MCF 10A (cell line): ENCODE results near the gene TBK1. TPM values are rescaled to one million over a fixed set of nuclear protein-coding genes. Genes with fewer than 3 reads are reported as not detected.

Source experiments
- BruUV-seq: library from RNA; stranded (reverse); fragments of 400-500 nt; replicated peaks from 2 replicates; lab custom pipeline; 2021; lab: Mats Ljungman, UMichigan
- CTCF ChIA-PET: fragments of 300-600 bp; sonication (Branson Sonifier 250); formaldehyde crosslinking; extraction: SDS; loops from one replicate; lab custom pipeline; 2021; ENCODE audit warnings: antibody characterized with exemption, inconsistent platforms; lab: Yijun Ruan, JAX
- POLR2A ChIA-PET: fragments of 300-600, 350-650 bp; sonication (Branson Sonifier 250); formaldehyde crosslinking; extraction: SDS; loops from one replicate; lab custom pipeline; 2020; ENCODE audit warnings: antibody characterized with exemption, inconsistent platforms; lab: Yijun Ruan, JAX
- DNase-seq: peaks from one replicate; pipeline ENCODE4 v3.0.0-alpha.2; 2018; ENCODE audit not compliant: unreplicated experiment
- H3K27ac Mint-ChIP-seq: one replicate; pipeline ENCODE4 v1.8.0; 2022; ENCODE audit warnings: mild to moderate bottlenecking, low read depth, mixed read lengths; ENCODE audit not compliant: unreplicated experiment
- H3K27me3 Mint-ChIP-seq: one replicate; pipeline ENCODE4 v1.8.0; 2022; ENCODE audit warnings: mixed read lengths; ENCODE audit not compliant: insufficient read depth, unreplicated experiment
- H3K36me3 Mint-ChIP-seq: one replicate; pipeline ENCODE4 v1.8.0; 2022; ENCODE audit warnings: mild to moderate bottlenecking, moderate library complexity, mixed read lengths; ENCODE audit not compliant: insufficient read depth, unreplicated experiment
- H3K4me1 Mint-ChIP-seq: one replicate; pipeline ENCODE4 v1.8.0; 2022; ENCODE audit warnings: mixed read lengths; ENCODE audit not compliant: insufficient read depth, unreplicated experiment
- H3K4me3 Mint-ChIP-seq: one replicate; pipeline ENCODE4 v1.8.0; 2022; ENCODE audit warnings: mild to moderate bottlenecking, moderate library complexity, mixed read lengths; ENCODE audit not compliant: unreplicated experiment
- H3K9me3 Mint-ChIP-seq: one replicate; pipeline ENCODE4 v1.8.0; 2022; ENCODE audit warnings: mixed read lengths; ENCODE audit not compliant: unreplicated experiment
- CTCF ChIP-seq: fragments of 200-600 bp; IDR thresholded peaks from one replicate; pipeline ENCODE4 v1.8.0; 2022; ENCODE audit warnings: antibody characterized with exemption, mild to moderate bottlenecking; ENCODE audit not compliant: unreplicated experiment
- intact Hi-C: fragments of 100-400 bp; cut with micrococcal nuclease; formaldehyde crosslinking; loops from 2 replicates; pipeline ENCODE4 v1.14.1; 2022
- total RNA-seq: library from RNA; stranded (reverse); gene quantifications from 2 replicates; pipeline ENCODE4 v1.2.3, GENCODE V29; 2022

The TBK1 gene
- total RNA-seq, 1 experiment from 2014 or later: 23.0 TPM

- intact Hi-C loops: loop anchor here (5.0 to 10.0 kb wide), 2 partner anchors 245 to 273 kb away; no protein-coding TSS in a partner anchor
- ChIA-PET POLR2A (interaction anchor here (0.8 to 2.4 kb wide), 10 partner anchors 9 to 161 kb away, joined by 3 to 10 read pairs (median 6); partner anchors contain the start of genes RASSF3 and XPOT), CTCF (interaction anchor here (0.6 to 1.1 kb wide), 4 partner anchors 10 to 624 kb away, joined by 3 to 6 read pairs (median 4); no protein-coding TSS in a partner anchor)
- no peak for TF ChIP-seq CTCF
- Mint-ChIP-seq H3K9me3 (no peaks in the 10 kb centered on the region), H3K27me3 (no peaks in the 10 kb centered on the region), H3K4me1 (no peaks in the 10 kb centered on the region), H3K27ac (no peak overlapping the region), H3K36me3 (peaks cover 60% of the 10 kb centered on the region), H3K4me3 (peak overlapping the region; percentile 21)
- BruUV-seq: no TSS peak
- no peak for DNase-seq
Observed at GRCh38 chr12:64450057-64450640, 1.8 kb upstream of the TBK1 start.

DNA sequence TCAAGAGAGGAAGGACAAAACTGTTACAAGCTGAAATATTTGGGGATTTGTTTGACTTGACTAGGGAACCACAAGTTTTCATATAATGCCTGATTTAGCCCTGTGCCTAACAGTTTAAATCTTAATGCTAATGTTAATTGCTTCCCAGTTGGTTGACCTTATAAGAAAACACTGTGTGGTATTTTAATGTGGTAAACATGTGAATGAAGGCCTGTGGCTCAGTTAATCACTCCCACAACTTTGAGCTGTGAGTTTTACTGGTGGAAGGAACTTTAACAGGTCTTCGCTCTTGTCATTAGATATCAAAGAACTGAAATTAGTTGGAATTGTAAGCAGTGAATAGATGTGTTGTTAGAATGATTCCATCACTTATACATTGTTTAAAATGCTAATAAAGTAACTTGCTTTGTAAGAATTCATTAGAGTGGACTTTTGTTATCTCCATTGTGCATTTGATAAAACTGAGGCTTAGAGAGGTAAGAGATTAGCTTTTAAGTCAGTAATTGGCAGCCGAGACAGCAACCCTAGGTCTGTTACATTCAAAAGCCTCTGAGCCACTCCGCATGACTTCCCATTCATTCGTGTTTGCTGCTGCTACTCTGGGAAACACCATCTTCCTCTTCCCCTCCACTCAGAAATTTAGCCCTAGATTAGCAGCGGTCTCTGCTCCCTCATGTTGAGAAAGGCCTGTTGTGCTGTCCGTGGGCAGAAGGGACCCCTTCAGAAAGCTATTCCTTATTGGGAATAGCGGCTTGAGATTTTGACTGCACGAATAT is 1.0 kb upstream of the TBK1 start:
- H3K36me3 Mint-ChIP-seq: peaks cover 54% of the 10 kb centered on the region
- peak overlapping the region; percentile 96 for H3K27ac Mint-ChIP-seq
- peak overlapping the region; percentile 84 for H3K4me3 Mint-ChIP-seq
- POLR2A ChIA-PET: interaction anchor here (0.7 to 2.4 kb wide), 16 partner anchors 9 to 1657 kb away, joined by 3 to 10 read pairs (median 4); partner anchors contain the start of gene XPOT
- TF ChIP-seq CTCF: no peak
- no peaks in the 10 kb centered on the region for H3K4me1 Mint-ChIP-seq
- no peaks in the 10 kb centered on the region for H3K9me3 Mint-ChIP-seq
- peak; percentile 28 for DNase-seq
- H3K27me3 Mint-ChIP-seq: no peaks in the 10 kb centered on the region
- CTCF ChIA-PET: interaction anchor here (0.6 to 1.1 kb wide), 8 partner anchors 9 to 625 kb away, joined by 3 to 4 read pairs (median 3); no protein-coding TSS in a partner anchor
- BruUV-seq: no TSS peak
- intact Hi-C loops: loop anchor here (5.0 to 10.0 kb wide), 2 partner anchors 244 to 274 kb away; no protein-coding TSS in a partner anchor

GRCh38 chr12:64452559-64453329 is 824 bp downstream of the TBK1 start:
- Mint-ChIP-seq H3K27ac (peak overlapping the region; percentile 96), H3K36me3 (peaks cover 51% of the 10 kb centered on the region), H3K4me1 (no peaks in the 10 kb centered on the region), H3K27me3 (no peaks in the 10 kb centered on the region), H3K9me3 (no peaks in the 10 kb centered on the region), H3K4me3 (peak overlapping the region; percentile 84)
- DNase-seq: peak; percentile 90
- intact Hi-C loops: loop anchor here (5.0 to 10.0 kb wide), 2 partner anchors 242 to 275 kb away; no protein-coding TSS in a partner anchor
- ChIA-PET CTCF (interaction anchor here (0.9 kb wide), 1 partner anchor 96 kb away, joined by 5 read pairs; no protein-coding TSS in a partner anchor), POLR2A (interaction anchor here (0.6 to 1.3 kb wide), 4 partner anchors 19 to 245 kb away, joined by 3 read pairs; no protein-coding TSS in a partner anchor)
- BruUV-seq: TSS peak; percentile 90
- no peak for TF ChIP-seq CTCF
